ENCODE measurements around the gene GBP2.
"Not testable (repeated sequence)": the region's sequence is repeated elsewhere in the genome, so short reads cannot be mapped to it uniquely, and the experiment has no call there.

Gene GBP2

DNA sequence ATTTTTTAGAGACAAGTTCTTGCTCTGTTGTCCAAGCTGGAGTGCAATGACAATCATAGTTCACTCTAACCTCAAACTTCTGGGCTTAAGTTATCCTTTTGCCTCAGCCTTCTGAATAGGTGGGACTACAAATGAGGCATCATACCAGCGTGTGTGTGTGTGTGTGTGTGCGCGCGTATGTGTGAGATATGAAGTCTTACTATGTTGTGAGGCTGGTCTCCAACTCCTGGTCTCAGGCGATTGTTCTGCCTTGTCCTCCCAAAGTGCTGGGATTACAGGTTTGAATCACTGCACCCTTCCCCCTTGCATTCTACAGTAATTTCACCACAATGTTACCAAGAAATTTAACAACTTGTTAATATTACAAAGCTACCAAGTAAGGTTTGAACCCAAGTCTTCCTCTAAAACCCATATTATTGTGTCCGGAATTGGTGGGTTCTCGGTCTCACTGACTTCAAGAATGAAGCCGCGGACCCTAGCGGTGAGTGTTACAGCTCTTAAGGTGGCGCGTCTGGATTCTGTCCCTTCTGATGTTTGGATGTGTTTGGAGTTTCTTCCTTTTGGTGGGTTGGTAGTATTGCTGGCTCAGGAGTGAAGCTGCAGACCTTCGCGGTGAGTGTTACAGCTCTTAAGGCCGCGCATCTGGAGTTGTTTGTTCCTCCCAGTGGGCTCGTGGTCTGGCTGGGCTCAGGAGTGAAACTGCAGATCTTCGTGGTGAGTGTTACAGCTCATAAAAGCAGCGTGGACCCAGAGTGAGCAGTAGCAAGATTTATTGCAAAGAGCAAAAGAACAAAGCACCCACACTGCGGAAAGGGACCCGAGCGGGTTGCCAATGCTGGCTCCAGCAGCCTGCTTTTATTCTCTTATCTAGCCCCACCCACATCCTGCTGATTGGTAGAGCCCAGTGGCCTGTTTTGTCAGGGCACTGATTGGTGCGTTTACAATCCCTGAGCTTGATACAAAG, 970 bp upstream of the GBP2 start:
- DNase-seq: peak; percentile 56 to 72 (median 64)

DNA sequence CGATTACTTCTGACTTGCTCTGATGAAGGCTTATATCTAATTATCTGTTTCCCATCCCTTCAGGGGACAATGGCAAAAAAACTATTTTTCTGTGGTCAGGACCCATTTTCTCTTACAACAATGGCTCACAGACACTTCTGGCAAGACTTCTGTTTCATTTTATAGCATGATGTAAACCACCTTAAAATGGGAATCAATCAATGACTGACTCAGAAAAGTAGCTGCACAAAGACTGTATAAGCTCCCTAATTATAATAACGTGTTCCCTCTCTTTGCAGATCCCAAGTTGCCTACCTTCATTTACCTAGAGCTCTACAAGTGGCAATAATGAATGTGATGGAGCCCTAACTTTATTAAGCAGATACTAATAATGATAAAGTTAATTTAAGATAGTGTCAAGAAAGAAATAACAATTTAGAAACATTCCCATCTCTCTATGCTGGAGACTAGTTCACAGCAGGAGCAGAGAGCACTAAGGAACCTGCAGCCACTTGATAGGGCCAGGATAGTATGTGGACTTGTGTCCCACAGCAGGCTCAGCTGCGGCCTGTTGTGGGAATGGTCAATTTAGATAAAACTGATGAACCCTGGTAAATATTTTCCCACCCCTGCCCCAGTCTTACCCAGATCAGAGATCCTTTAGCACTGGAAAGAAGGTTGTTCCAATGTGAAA, 538 bp downstream of the GBP2 start:
- DNase-seq: no peak

GRCh38 chr1:89121641-89122040, 4.3 kb downstream of the GBP2 start:
- DNase-seq: no peak

DNA sequence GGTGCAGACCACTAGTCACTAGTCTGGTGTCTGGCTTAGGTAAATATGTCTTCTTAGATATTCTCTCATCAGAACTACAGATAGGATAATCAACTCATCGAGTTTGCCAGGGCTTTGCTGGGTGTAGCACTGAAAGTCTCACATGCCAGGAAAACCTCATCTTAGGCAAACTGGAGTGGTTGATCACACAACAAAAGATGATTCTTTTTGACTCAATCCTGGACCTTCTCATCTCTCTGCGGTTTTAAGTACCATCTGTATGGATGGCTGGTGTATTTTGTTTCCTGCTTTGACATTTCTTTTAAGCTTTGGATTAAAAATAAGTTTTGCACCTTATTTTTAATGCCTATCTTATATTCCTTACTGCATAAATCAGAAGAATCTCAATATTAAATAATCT, 11.3 kb downstream of the GBP2 start:
- no peak for DNase-seq

GRCh38 chr1:89112871-89113613, 12.9 kb downstream of the GBP2 start:
- no peak for DNase-seq

- no peak for DNase-seq
Measured at GRCh38 chr1:89104687-89105086, 21.2 kb downstream of the GBP2 start.

DNA sequence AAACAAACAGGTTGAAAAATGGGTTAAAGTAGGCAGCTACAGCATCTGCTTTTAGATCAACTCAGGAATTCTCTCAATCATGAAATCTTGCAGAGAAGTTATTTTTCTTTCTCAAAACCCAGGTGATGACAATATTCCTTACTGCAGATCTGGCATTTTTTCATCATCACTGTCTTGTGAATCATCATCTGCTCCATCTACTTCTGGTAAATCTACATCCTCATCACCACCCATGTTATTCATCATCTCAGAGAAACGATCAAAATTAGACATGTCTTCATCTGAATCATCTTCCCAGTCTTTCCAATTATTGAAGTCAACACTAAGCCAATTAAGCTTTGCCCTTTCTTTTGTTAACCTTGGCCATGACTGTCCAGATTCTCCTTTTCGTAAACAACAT, 21.8 kb downstream of the GBP2 start:
- no peak for DNase-seq

GRCh38 chr1:89102021-89102420, 23.9 kb downstream of the GBP2 start:
- DNase-seq: no peak

- DNase-seq: no peak
Measured at GRCh38 chr1:89100412-89100811, 25.5 kb downstream of the GBP2 start.

DNA sequence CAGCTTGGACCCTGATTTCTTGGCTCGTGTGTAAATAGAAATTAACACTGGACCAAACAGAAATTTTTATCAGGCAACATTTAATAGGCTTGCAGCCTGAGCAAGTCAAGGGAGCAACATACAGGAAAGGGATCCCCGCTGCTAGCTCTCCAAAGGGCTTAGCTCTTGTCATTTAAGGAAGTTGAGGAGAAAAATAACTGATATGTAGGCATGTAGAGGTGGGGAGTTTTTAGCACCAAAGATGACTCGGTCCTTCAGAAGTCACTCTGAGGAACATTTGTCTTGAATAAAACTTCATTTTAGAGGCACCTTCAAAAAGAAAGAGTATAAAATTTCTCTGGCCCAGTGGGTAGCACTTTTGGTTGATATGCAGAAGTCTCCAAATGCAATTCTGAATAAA, 27.1 kb downstream of the GBP2 start:
- no peak for DNase-seq

- no peak for DNase-seq
Measured at GRCh38 chr1:89095737-89096136, 30.2 kb downstream of the GBP2 start.

DNA sequence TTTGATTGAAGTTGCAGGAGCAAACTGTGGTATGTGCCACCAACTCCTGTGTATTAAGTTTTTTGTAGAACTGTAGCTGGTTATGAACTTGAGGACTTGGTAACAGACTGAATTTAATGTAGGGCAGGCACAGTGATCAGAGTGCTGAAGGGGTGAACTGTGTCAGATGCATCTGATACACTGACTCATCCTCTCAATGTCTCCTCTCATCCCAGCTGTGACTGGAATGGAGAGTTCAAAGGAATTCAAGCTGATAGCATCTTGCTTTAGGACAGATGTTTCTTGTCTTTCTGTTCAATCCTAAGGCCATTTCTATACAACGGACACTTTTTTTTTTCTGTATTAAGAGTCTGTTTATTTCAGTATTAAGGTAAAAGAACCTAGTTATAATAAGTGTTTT, 36.0 kb downstream of the GBP2 start:
- no peak for DNase-seq

DNA sequence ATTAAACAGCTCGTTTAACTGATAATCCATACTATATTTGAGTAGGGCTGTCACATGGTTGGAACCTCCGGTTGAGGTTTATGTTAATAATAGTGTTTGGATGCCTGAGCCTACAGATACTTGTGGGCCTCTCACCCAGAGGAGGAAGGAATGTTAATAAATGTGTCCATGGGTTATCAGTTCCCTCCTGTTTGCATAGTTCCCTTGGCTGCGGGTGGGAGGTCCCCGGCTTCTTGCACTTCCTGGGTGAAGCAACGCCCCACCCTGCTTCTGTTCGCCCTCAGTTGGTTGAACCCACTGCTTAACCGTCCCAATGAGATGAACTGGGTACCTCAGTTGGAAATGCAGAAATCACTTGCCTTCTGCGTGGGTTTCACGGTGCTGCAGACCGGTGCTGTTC, 37.3 kb downstream of the GBP2 start:
- DNase-seq: no peak

GRCh38 chr1:89087241-89087640, 38.7 kb downstream of the GBP2 start:
- DNase-seq: no peak

DNA sequence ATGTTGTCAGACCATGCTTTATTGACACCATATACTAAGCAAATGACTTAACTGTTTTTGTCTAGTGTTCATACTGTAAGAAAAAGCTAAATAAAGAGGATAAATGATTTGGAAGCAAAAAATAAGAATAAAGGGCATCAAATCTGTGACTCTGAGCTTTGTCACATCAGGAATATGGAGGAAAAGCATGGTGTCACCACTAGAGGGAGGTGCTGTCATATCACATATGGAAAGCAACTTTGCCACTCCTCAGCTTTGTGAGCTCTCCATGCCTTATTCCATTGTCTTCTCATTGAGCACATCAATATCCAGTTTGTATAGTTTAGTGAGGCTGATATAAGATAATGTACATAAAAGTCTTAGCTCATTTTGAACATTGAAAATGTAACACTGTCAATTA, 40.1 kb downstream of the GBP2 start:
- DNase-seq: peak in 2 of 4 experiments; percentile 2 to 23

DNA sequence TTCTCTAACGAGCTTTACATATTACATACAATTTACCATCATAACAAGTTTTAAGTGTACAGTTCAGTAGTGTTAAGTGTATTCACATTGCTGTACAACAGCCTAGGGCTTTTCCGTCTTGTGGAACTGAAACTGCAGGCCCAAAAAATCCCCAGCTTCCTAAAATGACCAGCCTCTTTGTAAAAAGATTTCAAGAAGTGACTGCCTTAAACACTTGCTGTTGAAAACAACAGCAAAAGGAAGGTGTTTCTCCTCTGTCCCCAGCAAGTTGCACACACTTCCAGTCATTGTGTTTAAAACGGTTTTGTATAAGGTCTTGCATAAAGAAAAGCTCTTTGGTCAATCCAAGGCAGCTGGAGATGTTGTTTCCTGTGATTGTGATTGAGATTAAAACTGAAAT, 44.9 kb downstream of the GBP2 start:
- no peak for DNase-seq

- DNase-seq: not testable (repeated sequence)
Measured at GRCh38 chr1:89080068-89080467, 45.8 kb downstream of the GBP2 start.

GRCh38 chr1:89072466-89073065, 53.3 kb downstream of the GBP2 start:
- not testable (repeated sequence) for DNase-seq

DNA sequence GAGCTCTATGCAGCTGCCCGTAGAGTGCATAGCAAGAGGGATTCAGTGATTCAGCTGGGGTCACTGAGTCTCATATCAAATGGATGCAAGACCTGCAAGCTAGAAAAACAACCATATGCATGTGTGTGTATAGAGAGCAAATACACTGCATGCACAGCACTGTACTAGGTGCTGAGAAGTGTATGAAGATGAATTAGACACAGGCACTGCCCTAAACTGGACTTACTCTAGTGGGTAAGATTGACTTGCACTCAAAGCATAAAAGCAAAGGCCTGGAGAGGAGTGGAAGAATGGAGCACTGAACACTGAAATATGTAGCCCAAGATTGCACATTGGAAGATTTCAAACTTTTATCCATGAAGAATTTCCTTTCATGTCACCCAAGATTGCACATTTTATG, 55.4 kb downstream of the GBP2 start:
- DNase-seq: no peak

GRCh38 chr1:89069951-89070350, 56.0 kb downstream of the GBP2 start:
- DNase-seq: no peak

- DNase-seq: no peak
Measured at GRCh38 chr1:89068291-89068690, 57.6 kb downstream of the GBP2 start.

GRCh38 chr1:89065079-89065868, 60.6 kb downstream of the GBP2 start, which contains the start of gene GBP1:
TSS of gene GBP1 (minus strand) at chr1:89065208. CDS start at chr1:89063234, 1,974 bp downstream.
- no peak for DNase-seq
